Ovary (tissue), 9 donors: ENCODE measurements around the gene BDNF. TPM values are rescaled to one million over a fixed set of nuclear protein-coding genes. Genes with fewer than 3 reads are reported as not detected.

ENCODE experiments used
- DNase-seq, 5 donors: peaks; one replicate each; pipeline ENCODE4 v3.0.0-alpha.2; 2019 to 2020
- H3K27ac ChIP-seq, 2 donors: fragments of 200-600 bp; one replicate each; pipeline versions ENCODE4 v1.5.1 to v1.8.0; 2019 to 2022
- H3K27me3 ChIP-seq: fragments of 200-600 bp; one replicate; pipeline ENCODE4 v1.8.0; 2022
- H3K36me3 ChIP-seq: fragments of 200-600 bp; sonication (generic); one replicate; pipeline ENCODE4 v1.5.1; 2019
- H3K4me1 ChIP-seq: one replicate; pipeline ENCODE4 v1.8.1; 2013; ENCODE audit warnings: mild to moderate bottlenecking, moderate library complexity; ENCODE audit not compliant: insufficient read depth
- H3K4me3 ChIP-seq: fragments of 200-600 bp; sonication (generic); one replicate; pipeline ENCODE4 v1.5.1; 2017
- H3K9me3 ChIP-seq, 2 donors: fragments of 200-600 bp in 1 of 2; sonication (generic) in 1 of 2; one replicate each; pipeline versions ENCODE4 v1.5.1 to v1.8.1; 2013 to 2019; ENCODE audit warnings: mild to moderate bottlenecking in 1 of 2, moderate library complexity in 1 of 2
- CTCF ChIP-seq, 3 donors: fragments of 450-650 bp in 2 of 3; fragments of 200-600 bp in 1 of 3; IDR thresholded peaks; one replicate each; pipeline versions ENCODE4 v1.5.1 to v1.8.0; 2016 to 2022; ENCODE audit warnings: antibody characterized with exemption in 3 of 3, mild to moderate bottlenecking in 1 of 3
- EP300 ChIP-seq: sonication (generic); formaldehyde crosslinking; IDR thresholded peaks from one replicate; pipeline ENCODE4 v1.6.1; 2017; ENCODE audit warnings: antibody characterized with exemption
- POLR2A ChIP-seq: fragments of 450-650 bp; IDR thresholded peaks from one replicate; pipeline ENCODE4 v1.6.1; 2017; ENCODE audit warnings: antibody characterized with exemption, mild to moderate bottlenecking, moderate library complexity
- WGBS, 3 donors: extraction: QIAGEN DNeasy Blood & Tissue Kit in 1 of 3; methylation state at CpG; one replicate each; pipeline versions ENCODE4 v1.1.5 to v1.1.7; 2013 to 2017; 5-methylcytosine and 5-hydroxymethylcytosine counted together
- intact Hi-C, 4 donors: fragments of 100-400 bp; cut with DNase I; formaldehyde crosslinking; loops; one replicate each; pipeline versions ENCODE4 v1.11.0 to v1.15.1; 2022 to 2023
- polyA plus RNA-seq, 2 donors: library from polyadenylated mRNA; stranded (reverse); fragments of 200-250 nt in 1 of 2; fragments of 350-450 nt in 1 of 2; fragmentation: Illumina TruSeq in 1 of 2; extraction: RNeasy Lipid Tissue Mini Kit (QIAGEN cat#74804) in 1 of 2; gene quantifications; one replicate each; pipeline ENCODE4 v1.2.3, GENCODE V29; 2013 to 2014
- total RNA-seq, 7 donors: library from RNA; depleted of rRNA in 2 of 7; stranded (reverse); fragments of >200 nt in 2 of 7; fragmentation: NEBNext Ultra II Directional in 3 of 7; extraction: Animal tissue kit (Norgen Biotek cat#: 25700) in 3 of 7; gene quantifications; one replicate each; pipeline versions ENCODE4 v1.1.0 to v1.2.4, GENCODE V29; 2016 to 2023
- donor health status: DM: no; HTN: no; CAD: no; lungs with moderate emphysema.
- donor health status: DM: no; HTN: no; CAD: no.
- donor health status: Bipolar disorder and iron deficiency.
- donor health status: DM: yes; HTN: yes; CAD: no.
- donor health status: DM: no; HTN: no; CAD: no.
- donor health status: DM: yes; HTN: yes; CAD: no.

Gene BDNF
- total and polyA plus RNA-seq, 9 donors: 0.10 to 2.6 (median 0.65) TPM; not detected in 1

GRCh38 chr11:27619039-27619574, 81.1 kb downstream of the BDNF start:
- Histone ChIP-seq H3K27me3 (no peaks in the 10 kb centered on the region), H3K9me3 (no peaks in the 10 kb centered on the region), H3K27ac (no peak overlapping the region), H3K4me3 (no peak overlapping the region), H3K4me1 (no peaks in the 10 kb centered on the region), H3K36me3 (no peaks in the 10 kb centered on the region)
- WGBS, 3 donors: 71 to 84% (median 82%) methylated on average over 5 of the region's 5 CpGs
- DNase-seq: no peak
- TF ChIP-seq POLR2A (no peak), EP300 (no peak), CTCF (IDR thresholded peaks at IDR 0.05) (no peak)
- intact Hi-C loops: no loop called here

GRCh38 chr11:27618281-27618915, 81.9 kb downstream of the BDNF start:
- Histone ChIP-seq H3K9me3 (no peaks in the 10 kb centered on the region), H3K36me3 (no peaks in the 10 kb centered on the region), H3K4me3 (no peak overlapping the region), H3K4me1 (no peaks in the 10 kb centered on the region), H3K27ac (no peak overlapping the region), H3K27me3 (no peaks in the 10 kb centered on the region)
- TF ChIP-seq CTCF (IDR thresholded peaks at IDR 0.05) (no peak), EP300 (no peak), POLR2A (no peak)
- intact Hi-C loops: no loop called here
- WGBS, 3 donors: 5 to 11% (median 9%) methylated on average over 2 of the region's 2 CpGs
- DNase-seq: no peak

GRCh38 chr11:27616711-27617110, 83.5 kb downstream of the BDNF start:
- no peak for DNase-seq
- 48 to 95% (median 49%) methylated on average over 2 of the region's 2 CpGs for WGBS, 3 donors

GRCh38 chr11:27615833-27616232, 84.4 kb downstream of the BDNF start:
- Histone ChIP-seq H3K9me3 (no peaks in the 10 kb centered on the region), H3K4me3 (no peak overlapping the region), H3K36me3 (no peaks in the 10 kb centered on the region), H3K27me3 (no peaks in the 10 kb centered on the region), H3K4me1 (no peaks in the 10 kb centered on the region), H3K27ac (no peak overlapping the region)
- DNase-seq: no peak
- WGBS, 3 donors: 95 to 96% (median 96%) methylated on average over 5 of the region's 5 CpGs
- intact Hi-C loops: no loop called here
- no peak for TF ChIP-seq EP300
- TF ChIP-seq POLR2A: no peak
- TF ChIP-seq CTCF (IDR thresholded peaks at IDR 0.05): no peak

More at GRCh38 chr11:27616711-27617110, 83.5 kb downstream of the BDNF start:
- Histone ChIP-seq H3K27ac (no peak overlapping the region), H3K4me3 (no peak overlapping the region), H3K4me1 (no peaks in the 10 kb centered on the region), H3K9me3 (no peaks in the 10 kb centered on the region), H3K27me3 (no peaks in the 10 kb centered on the region), H3K36me3 (no peaks in the 10 kb centered on the region)
- TF ChIP-seq CTCF (IDR thresholded peaks at IDR 0.05): no peak
- no peak for TF ChIP-seq POLR2A
- intact Hi-C loops: no loop called here
